ENCODE results near the gene PEX26. TPM values are rescaled to one million over a fixed set of nuclear protein-coding genes. Genes with fewer than 3 reads are reported as not detected.

PEX26 gene
- total and polyA plus RNA-seq, 2 of the 13 experiments (the other 11 are each of a cell fraction or from before 2014, with no cell fraction given) = 10.6 to 25.1 TPM

GRCh38 chr22:18077639-18078328 lies at the start of gene PEX26 (continued):
- TF ChIP-seq POGK (CRISPR knock-in tag; conservative IDR thresholded peaks at IDR 0.05) = peak; percentile 27; the same call in 1 of the 2 replicates
- no peak for TF ChIP-seq LRRFIP1 (CRISPR knock-in tag; conservative IDR thresholded peaks at IDR 0.05)
- TF ChIP-seq NPAS2 (CRISPR knock-in tag; IDR thresholded peaks at IDR 0.05; ENCODE audit: borderline replicate concordance) = no peak
- no peak for TF ChIP-seq ZNF740 (CRISPR knock-in tag; IDR thresholded peaks at IDR 0.05)
- TF ChIP-seq SKIL (CRISPR knock-in tag; IDR thresholded peaks at IDR 0.05; ENCODE audit: borderline replicate concordance) = no peak
- TF ChIP-seq TRIM22 (IDR thresholded peaks at IDR 0.05) = no peak
- no peak for TF ChIP-seq ZMYM3 (CRISPR knock-in tag; IDR thresholded peaks at IDR 0.05)
- TF ChIP-seq CTCF (CRISPR knock-in tag; IDR thresholded peaks at IDR 0.05) = no peak
- TF ChIP-seq CERS6 (CRISPR knock-in tag; IDR thresholded peaks at IDR 0.05) = no peak
- TF ChIP-seq SMYD3 (CRISPR knock-in tag; IDR thresholded peaks at IDR 0.05) = peak; percentile 59; the same call in 1 of the 2 replicates
- no peak for TF ChIP-seq ZNF160 (CRISPR knock-in tag; IDR thresholded peaks at IDR 0.05)
- TF ChIP-seq POLR2AphosphoS5 (IDR thresholded peaks at IDR 0.05; ENCODE audit: low read depth, low read length) = peak; percentile 49; the same call in 1 of the 2 replicates
- peak; percentile 52; the same call in 1 of the 2 replicates for TF ChIP-seq ERF (CRISPR knock-in tag; IDR thresholded peaks at IDR 0.05)
- peak; percentile 90 for TF ChIP-seq PHF20 (CRISPR knock-in tag; IDR thresholded peaks at IDR 0.05)
- TF ChIP-seq ASH2L (IDR thresholded peaks at IDR 0.05; ENCODE audit: insufficient read length, low read depth, low read length) = peak; percentile 87
- no peak; the same call in 1 of the 2 replicates for TF ChIP-seq TGIF2 (CRISPR knock-in tag; IDR thresholded peaks at IDR 0.05)
